SU-DHL-6 (cell line): ENCODE measurements around the gene RPL35.

ENCODE experiments used
- H2AFZ ChIP-seq: fragments of 200-600 bp; sonication (generic); 2 replicates; pipeline ENCODE4 v1.6.1; 2014; ENCODE audit warnings: low read depth, mild to moderate bottlenecking, moderate library complexity, mixed read lengths, antibody characterized with exemption, low read length; ENCODE audit not compliant: severe bottlenecking
- H3F3A ChIP-seq: fragments of 200-600 bp; shearing (Covaris generic); 2 replicates; pipeline ENCODE4 v1.6.0; 2016; ENCODE audit warnings: antibody characterized with exemption, mild to moderate bottlenecking; ENCODE audit not compliant: insufficient read depth
- H3K27ac ChIP-seq: fragments of 200-600 bp; sonication (generic); 2 replicates; pipeline ENCODE4 v1.5.1; 2016; ENCODE audit warnings: low read depth, mild to moderate bottlenecking, low read length, moderate library complexity, mixed read lengths
- H3K27me3 ChIP-seq: fragments of 200-600 bp; sonication (generic), shearing (Covaris generic); 2 replicates; pipeline ENCODE4 v1.6.0; 2014; ENCODE audit warnings: mild to moderate bottlenecking, low read length
- H3K36me3 ChIP-seq: fragments of 200-600 bp; sonication (generic); 2 replicates; pipeline ENCODE4 v1.6.1; 2014; ENCODE audit warnings: mild to moderate bottlenecking, low read length, mixed read lengths
- H3K4me2 ChIP-seq: fragments of 300-600, 200-600 bp; shearing (Covaris generic), sonication (generic); 2 replicates; pipeline ENCODE4 v1.6.0; 2014; ENCODE audit warnings: low read length, low read depth, mild to moderate bottlenecking; ENCODE audit not compliant: poor library complexity, severe bottlenecking
- H3K4me3 ChIP-seq: fragments of 200-600 bp; sonication (generic); 2 replicates; pipeline ENCODE4 v1.5.1; 2014; ENCODE audit warnings: antibody characterized with exemption, low read length, mild to moderate bottlenecking, mixed read lengths; ENCODE audit not compliant: insufficient read depth, poor library complexity, severe bottlenecking
- H3K79me2 ChIP-seq: fragments of 200-600 bp; sonication (generic); 2 replicates; pipeline ENCODE4 v1.6.1; 2014; ENCODE audit warnings: mild to moderate bottlenecking, low read length, moderate library complexity; ENCODE audit not compliant: insufficient read depth
- H3K9ac ChIP-seq: fragments of 200-600 bp; sonication (generic); 2 replicates; pipeline ENCODE4 v1.7.0; 2014; ENCODE audit warnings: mild to moderate bottlenecking, low read length
- H3K9me2 ChIP-seq: fragments of 200-600 bp; sonication (generic); replicated peaks from 2 replicates; pipeline ENCODE4 v1.6.1; 2014; ENCODE audit warnings: low read length; ENCODE audit not compliant: insufficient read depth
- H3K9me3 ChIP-seq: fragments of 200-600 bp; sonication (generic); 2 replicates; pipeline ENCODE4 v1.6.1; 2014; ENCODE audit warnings: low read length, mixed read lengths; ENCODE audit not compliant: insufficient read depth
- H4K20me1 ChIP-seq: fragments of 200-600 bp; sonication (generic); 2 replicates; pipeline ENCODE4 v1.6.1; 2014; ENCODE audit warnings: low read depth, mild to moderate bottlenecking, antibody characterized with exemption, low read length, moderate library complexity, mixed read lengths
- CTCF ChIP-seq: fragments of 200-600 bp; sonication (generic); IDR thresholded peaks from one replicate; pipeline ENCODE4 v1.5.1; 2017; ENCODE audit warnings: antibody characterized with exemption, mild to moderate bottlenecking, low read length, moderate library complexity; ENCODE audit not compliant: insufficient read depth, poor library complexity, severe bottlenecking
- EZH2phosphoT487 ChIP-seq: fragments of 200-600 bp; sonication (generic), shearing (Covaris generic); conservative IDR thresholded peaks from 2 replicates; pipeline ENCODE4 v1.6.1; 2018; ENCODE audit warnings: mild to moderate bottlenecking, antibody characterized with exemption, low read length, moderate library complexity, mixed read lengths

RPL35 gene

GRCh38 chr9:124820698-124821623, 40.8 kb downstream of the RPL35 start:
- H3K9ac ChIP-seq: no peak overlapping the region
- no peaks in the 10 kb centered on the region for H4K20me1 ChIP-seq
- no peaks in the 10 kb centered on the region for H3K9me2 ChIP-seq
- no peak overlapping the region for H3K4me3 ChIP-seq
- peaks cover 16% of the 10 kb centered on the region for H3F3A ChIP-seq
- H3K36me3 ChIP-seq: no peaks in the 10 kb centered on the region
- H3K27me3 ChIP-seq: no peaks in the 10 kb centered on the region
- H2AFZ ChIP-seq: no peak overlapping the region
- H3K79me2 ChIP-seq: no peaks in the 10 kb centered on the region
- no peaks in the 10 kb centered on the region for H3K9me3 ChIP-seq
- no peak overlapping the region for H3K27ac ChIP-seq
- H3K4me2 ChIP-seq: no peak overlapping the region
- no peak for TF ChIP-seq CTCF
- TF ChIP-seq EZH2phosphoT487: no peak

- H3K79me2 ChIP-seq: no peaks in the 10 kb centered on the region
- no peak overlapping the region for H3K4me3 ChIP-seq
- TF ChIP-seq EZH2phosphoT487 (no peak), CTCF (no peak)
- H2AFZ ChIP-seq: peak overlapping the region; percentile 47
- no peaks in the 10 kb centered on the region for H4K20me1 ChIP-seq
- no peaks in the 10 kb centered on the region for H3F3A ChIP-seq
- no peaks in the 10 kb centered on the region for H3K36me3 ChIP-seq
- H3K27me3 ChIP-seq: no peaks in the 10 kb centered on the region
- peak overlapping the region; percentile 25 for H3K4me2 ChIP-seq
- H3K27ac ChIP-seq: peak overlapping the region; percentile 41
- peak overlapping the region; percentile 12; the same call in 1 of the 2 replicates for H3K9ac ChIP-seq
- no peaks in the 10 kb centered on the region for H3K9me3 ChIP-seq
- H3K9me2 ChIP-seq: no peaks in the 10 kb centered on the region
Measured at GRCh38 chr9:124818431-124819281, 43.1 kb downstream of the RPL35 start.

GRCh38 chr9:124815601-124816000, 46.2 kb downstream of the RPL35 start:
- no peak overlapping the region for H3K4me2 ChIP-seq
- no peak overlapping the region for H3K27ac ChIP-seq
- no peaks in the 10 kb centered on the region for H3F3A ChIP-seq
- H3K36me3 ChIP-seq: no peaks in the 10 kb centered on the region
- H3K79me2 ChIP-seq: no peaks in the 10 kb centered on the region
- no peak for TF ChIP-seq CTCF
- TF ChIP-seq EZH2phosphoT487: no peak
- H3K9me3 ChIP-seq: no peaks in the 10 kb centered on the region
- no peaks in the 10 kb centered on the region for H3K9me2 ChIP-seq
- H3K27me3 ChIP-seq: no peaks in the 10 kb centered on the region
- no peak overlapping the region for H3K4me3 ChIP-seq
- H3K9ac ChIP-seq: no peak overlapping the region
- no peak overlapping the region for H2AFZ ChIP-seq
- no peaks in the 10 kb centered on the region for H4K20me1 ChIP-seq
